Natural killer cell (primary cell): ENCODE results near the gene DSCAML1. TPM values are rescaled to one million over a fixed set of nuclear protein-coding genes. Genes with fewer than 3 reads are reported as not detected.
"Not testable (repeated sequence)": the region's sequence is repeated elsewhere in the genome, so short reads cannot be mapped to it uniquely, and the experiment has no call there.

Experiments
- ATAC-seq, 3 donors: fragments of 150-1000 bp in 2 of 3; fragments of 200-7000 bp in 1 of 3; cut with Tn5 transposase; 1 replicate in 1 of 3; 2 replicates in 2 of 3; pipeline ENCODE4 v1.10.0; 2021; ENCODE audit warnings: mild to moderate bottlenecking in 2 of 3, moderate library complexity in 2 of 3
- DNase-seq, 2 donors: peaks; one replicate each; pipeline versions ENCODE4 v3.0.0 to v3.0.0-alpha.2; 2013 to 2021; ENCODE audit warnings: mixed read lengths in 1 of 2
- H3K27ac ChIP-seq: one replicate; pipeline ENCODE4 v1.5.1; 2013; ENCODE audit warnings: mild to moderate bottlenecking, low read length
- H3K27me3 ChIP-seq: one replicate; pipeline ENCODE4 v1.6.1; 2013; ENCODE audit warnings: low read length; ENCODE audit not compliant: control insufficient read depth, insufficient read depth
- H3K36me3 ChIP-seq: one replicate; pipeline ENCODE4 v1.6.1; 2013; ENCODE audit warnings: low read length; ENCODE audit not compliant: control insufficient read depth, insufficient read depth
- H3K4me1 ChIP-seq: one replicate; pipeline ENCODE4 v1.6.1; 2013; ENCODE audit warnings: low read length; ENCODE audit not compliant: control insufficient read depth, insufficient read depth
- H3K4me3 ChIP-seq: one replicate; pipeline ENCODE4 v1.5.1; 2013; ENCODE audit warnings: low read length
- H3K9me3 ChIP-seq: one replicate; pipeline ENCODE4 v1.6.1; 2013; ENCODE audit warnings: low read length; ENCODE audit not compliant: control insufficient read depth, insufficient read depth
- H3K27ac Mint-ChIP-seq, 2 donors: one replicate each; pipeline ENCODE4 v1.8.0; 2022; ENCODE audit warnings: mild to moderate bottlenecking in 2 of 2, mixed read lengths in 2 of 2, moderate library complexity in 1 of 2
- H3K27me3 Mint-ChIP-seq, 2 donors: one replicate each; pipeline ENCODE4 v1.8.0; 2022; ENCODE audit warnings: low read depth in 2 of 2, mixed read lengths in 2 of 2
- H3K36me3 Mint-ChIP-seq: one replicate; pipeline ENCODE4 v1.8.0; 2022; ENCODE audit warnings: mixed read lengths
- H3K4me1 Mint-ChIP-seq, 2 donors: one replicate each; pipeline ENCODE4 v1.8.0; 2022; ENCODE audit warnings: mixed read lengths in 2 of 2
- H3K4me3 Mint-ChIP-seq: one replicate; pipeline ENCODE4 v1.8.0; 2022; ENCODE audit warnings: mild to moderate bottlenecking, moderate library complexity, mixed read lengths
- H3K9me3 Mint-ChIP-seq, 2 donors: one replicate each; pipeline ENCODE4 v1.8.0; 2022; ENCODE audit warnings: mixed read lengths in 2 of 2
- CTCF ChIP-seq: fragments of 200-600 bp; IDR thresholded peaks from one replicate; pipeline ENCODE4 v1.8.0; 2022; ENCODE audit warnings: antibody characterized with exemption
- WGBS: methylation state at CpG from one replicate; pipeline ENCODE4 v1.1.7; 2013; ENCODE audit warnings: missing lambda C conversion rate; ENCODE audit not compliant: insufficient coverage; 5-methylcytosine and 5-hydroxymethylcytosine counted together
- intact Hi-C: fragments of 100-400 bp; cut with micrococcal nuclease; formaldehyde crosslinking; loops from one replicate; pipeline ENCODE4 v1.14.2; 2022
- total RNA-seq, 4 donors: library from RNA; stranded (reverse); fragments of 120-200 nt in 1 of 4; gene quantifications; one replicate each; pipeline versions ENCODE4 v1.2.3 to v1.2.4, GENCODE V29; 2013 to 2022

The DSCAML1 gene
- total RNA-seq, 3 donors from 2014 or later (not counting 1 experiment from before 2014, with no cell fraction given) = 0.66 TPM; not detected in 2

DNA sequence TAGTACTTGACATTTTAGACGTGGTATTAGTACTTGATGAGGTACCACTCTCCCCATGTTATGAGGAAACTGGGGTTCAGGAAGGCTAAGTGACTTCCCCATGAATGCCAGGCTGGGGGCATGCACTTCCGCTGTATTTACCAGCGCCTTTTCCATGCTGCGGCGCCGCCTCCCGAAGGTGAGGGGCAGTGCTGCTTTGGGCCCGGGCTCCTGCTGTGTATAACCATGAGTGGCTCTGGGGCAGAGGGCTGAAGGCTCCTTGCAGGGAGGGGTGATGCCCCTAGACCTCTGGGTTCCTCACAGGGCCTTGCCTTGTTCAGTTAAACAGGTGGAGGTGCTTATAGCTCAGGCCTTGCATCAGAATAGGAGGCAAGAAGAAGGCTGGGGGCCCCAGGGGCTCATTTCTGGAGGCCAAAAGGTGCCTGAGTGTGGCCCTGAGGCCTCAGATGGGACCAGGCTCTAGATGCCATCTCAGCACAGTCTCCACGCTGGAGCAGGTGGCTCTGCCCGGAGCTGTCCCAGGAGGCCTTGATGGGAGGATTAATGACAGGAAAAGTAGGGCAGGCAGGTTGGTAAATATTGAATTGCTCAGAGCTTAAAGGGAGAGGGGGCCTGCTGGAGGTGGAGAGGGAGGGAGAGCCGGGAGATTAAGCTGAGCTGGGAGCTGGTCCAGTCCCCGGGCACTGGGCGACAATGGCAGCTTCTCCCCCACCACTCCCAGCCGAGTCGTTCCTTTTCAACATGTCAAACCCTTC, 339.8 kb downstream of the DSCAML1 start:
- intact Hi-C loops = no loop called here
- H3K9me3 Mint-ChIP-seq = peaks cover 0 to 5% of the 10 kb centered on the region in 2 donors
- Histone ChIP-seq H3K36me3 (no peaks in the 10 kb centered on the region), H3K4me1 (no peaks in the 10 kb centered on the region), H3K9me3 (no peaks in the 10 kb centered on the region), H3K27me3 (no peaks in the 10 kb centered on the region), H3K27ac (no peak overlapping the region), H3K4me3 (no peak overlapping the region)
- H3K36me3 Mint-ChIP-seq = no peaks in the 10 kb centered on the region
- no peak for DNase-seq
- 93% methylated on average over 14 of the region's 15 CpGs for WGBS
- no peak overlapping the region for H3K27ac Mint-ChIP-seq
- ATAC-seq = no peak
- no peaks in the 10 kb centered on the region for H3K4me1 Mint-ChIP-seq
- peaks cover 8 to 14% of the 10 kb centered on the region in 2 donors for H3K27me3 Mint-ChIP-seq
- H3K4me3 Mint-ChIP-seq = no peak overlapping the region
- no peak for TF ChIP-seq CTCF

- H3K36me3 Mint-ChIP-seq, ATAC-seq, H3K4me1 Mint-ChIP-seq, H3K4me1 ChIP-seq, H3K36me3 ChIP-seq, H3K4me3 ChIP-seq, H3K27ac ChIP-seq, H3K27ac Mint-ChIP-seq, DNase-seq, H3K9me3 ChIP-seq, intact Hi-C loops, H3K4me3 Mint-ChIP-seq, H3K9me3 Mint-ChIP-seq, H3K27me3 ChIP-seq: not testable (repeated sequence)
- 85% methylated on average over 8 of the region's 8 CpGs for WGBS
- H3K27me3 Mint-ChIP-seq = peaks cover 8 to 14% of the 10 kb centered on the region in 2 donors
Observed at GRCh38 chr11:117456721-117457029, 340.3 kb downstream of the DSCAML1 start.

DNA sequence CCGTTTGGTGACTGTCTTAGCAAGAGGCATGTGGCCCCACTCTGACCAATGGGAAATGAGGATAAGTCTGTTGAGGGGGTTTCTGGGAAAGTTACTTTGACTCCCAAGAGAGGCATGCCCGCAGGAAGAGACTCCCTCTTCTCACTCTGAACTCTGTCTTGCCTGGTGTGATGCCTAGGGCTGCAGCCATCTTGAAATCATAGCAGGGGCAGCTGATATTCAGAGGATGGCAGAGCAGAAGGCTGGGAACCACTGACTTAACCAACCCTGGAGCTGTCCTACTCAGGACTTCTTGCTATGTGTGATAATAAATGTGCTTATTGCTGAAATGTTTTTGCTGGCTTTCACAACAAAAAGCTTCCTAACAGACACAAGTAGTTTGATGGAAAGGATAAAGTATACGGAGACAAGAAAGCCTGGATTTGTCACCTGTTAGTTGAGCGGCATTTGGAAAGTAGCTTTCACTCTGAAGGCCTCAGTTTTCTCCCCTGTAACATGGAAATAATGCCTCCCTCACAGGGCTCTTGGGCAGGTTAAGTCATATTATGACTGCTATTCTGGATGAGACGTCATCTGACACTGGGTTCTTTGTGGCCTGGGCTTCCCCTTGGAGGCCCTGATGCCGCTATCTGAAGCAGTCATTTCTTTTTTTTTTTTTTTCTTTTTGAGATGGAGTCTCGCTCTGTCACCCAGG, 340.8 kb downstream of the DSCAML1 start:
- Histone ChIP-seq H3K9me3 (no peaks in the 10 kb centered on the region), H3K27me3 (no peaks in the 10 kb centered on the region), H3K36me3 (no peaks in the 10 kb centered on the region), H3K4me1 (no peaks in the 10 kb centered on the region), H3K4me3 (no peak overlapping the region), H3K27ac (no peak overlapping the region)
- H3K4me1 Mint-ChIP-seq = no peaks in the 10 kb centered on the region
- peaks cover 8 to 14% of the 10 kb centered on the region in 2 donors for H3K27me3 Mint-ChIP-seq
- ATAC-seq (no peak), DNase-seq (no peak)
- H3K27ac Mint-ChIP-seq = no peak overlapping the region
- no peak overlapping the region for H3K4me3 Mint-ChIP-seq
- intact Hi-C loops = no loop called here
- H3K36me3 Mint-ChIP-seq = no peaks in the 10 kb centered on the region
- peaks cover 0 to 5% of the 10 kb centered on the region in 2 donors for H3K9me3 Mint-ChIP-seq
- WGBS = 81% methylated on average over 6 of the region's 7 CpGs
- TF ChIP-seq CTCF = no peak

DNA sequence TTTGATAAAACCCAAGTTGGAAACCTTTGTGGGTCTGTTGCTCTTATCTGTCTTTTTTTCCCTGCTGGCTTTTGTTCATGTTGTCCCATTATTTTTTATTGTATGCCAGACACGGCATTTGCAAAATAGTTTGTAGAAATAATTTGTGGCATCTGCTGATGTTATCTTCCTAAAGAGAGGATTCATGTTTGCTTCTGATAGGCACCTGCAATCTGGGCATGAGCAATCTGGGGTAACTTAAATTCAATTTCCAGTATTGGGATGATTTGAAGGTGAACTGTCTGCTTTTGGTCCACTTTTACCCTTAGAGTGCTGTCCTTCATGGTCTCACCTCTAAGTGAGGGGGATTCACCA, 342.5 kb downstream of the DSCAML1 start:
- no peaks in the 10 kb centered on the region for H3K4me1 Mint-ChIP-seq
- no peak overlapping the region for H3K4me3 Mint-ChIP-seq
- ATAC-seq (no peak), DNase-seq (no peak)
- peaks cover 8 to 14% of the 10 kb centered on the region in 2 donors for H3K27me3 Mint-ChIP-seq
- H3K4me1 ChIP-seq = no peaks in the 10 kb centered on the region
- H3K36me3 ChIP-seq = no peaks in the 10 kb centered on the region
- 88% methylated on average over 1 of the region's 1 CpG for WGBS
- no peaks in the 10 kb centered on the region for H3K27me3 ChIP-seq
- H3K9me3 ChIP-seq = no peaks in the 10 kb centered on the region
- H3K4me3 ChIP-seq = no peak overlapping the region
- no peak overlapping the region for H3K27ac ChIP-seq
- intact Hi-C loops = no loop called here
- no peak for TF ChIP-seq CTCF
- H3K9me3 Mint-ChIP-seq = peaks cover 0 to 5% of the 10 kb centered on the region in 2 donors
- no peaks in the 10 kb centered on the region for H3K36me3 Mint-ChIP-seq
- no peak overlapping the region for H3K27ac Mint-ChIP-seq
